GM12878 (cell line): ENCODE results near the gene TCF7.

Experiments used
- CHD2 ChIP-seq: IDR thresholded peaks from 2 replicates; pipeline ENCODE4 v1.6.1; 2011; ENCODE audit warnings: low read depth, low read length, improper control_type of control experiment, borderline replicate concordance
- CTCF ChIP-seq, 3 experiments: IDR thresholded peaks in 2 of 3; conservative IDR thresholded peaks in 1 of 3; 2 replicates each; pipeline ENCODE4 v1.5.1; 2011; ENCODE audit warnings: low read depth in 3 of 3, low read length in 3 of 3, mild to moderate bottlenecking in 3 of 3, control low read depth in 2 of 3, moderate library complexity in 2 of 3, inconsistent platforms in 1 of 3, mixed read lengths in 1 of 3; ENCODE audit not compliant: control insufficient read depth in 2 of 3, insufficient read depth in 1 of 3; ENCODE audit errors: extremely low read depth in 1 of 3
- JUNB ChIP-seq: IDR thresholded peaks from 2 replicates; pipeline ENCODE4 v1.6.1; 2016; ENCODE audit warnings: antibody characterized with exemption, mild to moderate bottlenecking
- JUND ChIP-seq: IDR thresholded peaks from 2 replicates; pipeline ENCODE4 v1.6.1; 2012; ENCODE audit warnings: low read depth, mild to moderate bottlenecking, low read length, improper control_type of control experiment, moderate library complexity
- TF ChIP-seq, protein P1 (sequence below): fragments of 450-650 bp; IDR thresholded peaks from 2 replicates; pipeline ENCODE4 v1.6.1; 2016; ENCODE audit warnings: mild to moderate bottlenecking

- TF ChIP-seq CHD2 (no peak), JUND (no peak), JUNB (no peak), CTCF (IDR thresholded peaks at IDR 0.05 in 2 of 3, conservative IDR thresholded peaks at IDR 0.05 in 1 of 3; ENCODE audit: control insufficient read depth in 2 of 3, extremely low read depth in 1 of 3, insufficient read depth in 1 of 3, low read depth in 3 of 3, low read length in 3 of 3) (no peak)
- TF ChIP-seq, protein P1, sequence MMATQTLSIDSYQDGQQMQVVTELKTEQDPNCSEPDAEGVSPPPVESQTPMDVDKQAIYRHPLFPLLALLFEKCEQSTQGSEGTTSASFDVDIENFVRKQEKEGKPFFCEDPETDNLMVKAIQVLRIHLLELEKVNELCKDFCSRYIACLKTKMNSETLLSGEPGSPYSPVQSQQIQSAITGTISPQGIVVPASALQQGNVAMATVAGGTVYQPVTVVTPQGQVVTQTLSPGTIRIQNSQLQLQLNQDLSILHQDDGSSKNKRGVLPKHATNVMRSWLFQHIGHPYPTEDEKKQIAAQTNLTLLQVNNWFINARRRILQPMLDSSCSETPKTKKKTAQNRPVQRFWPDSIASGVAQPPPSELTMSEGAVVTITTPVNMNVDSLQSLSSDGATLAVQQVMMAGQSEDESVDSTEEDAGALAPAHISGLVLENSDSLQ: no peak
Observed at GRCh38 chr5:134073404-134073803, 41.1 kb upstream of the TCF7 start.
